HG03439 (cell line): Measurements from ENCODE around the gene NFE2L3.

Experiments
- ATAC-seq: cut with Tn5 transposase; IDR thresholded peaks from one replicate; pipeline ENCODE4 v1.9.1; 2021; ENCODE audit warnings: mild to moderate bottlenecking, moderate library complexity; ENCODE audit not compliant: unreplicated experiment

Gene NFE2L3

DNA sequence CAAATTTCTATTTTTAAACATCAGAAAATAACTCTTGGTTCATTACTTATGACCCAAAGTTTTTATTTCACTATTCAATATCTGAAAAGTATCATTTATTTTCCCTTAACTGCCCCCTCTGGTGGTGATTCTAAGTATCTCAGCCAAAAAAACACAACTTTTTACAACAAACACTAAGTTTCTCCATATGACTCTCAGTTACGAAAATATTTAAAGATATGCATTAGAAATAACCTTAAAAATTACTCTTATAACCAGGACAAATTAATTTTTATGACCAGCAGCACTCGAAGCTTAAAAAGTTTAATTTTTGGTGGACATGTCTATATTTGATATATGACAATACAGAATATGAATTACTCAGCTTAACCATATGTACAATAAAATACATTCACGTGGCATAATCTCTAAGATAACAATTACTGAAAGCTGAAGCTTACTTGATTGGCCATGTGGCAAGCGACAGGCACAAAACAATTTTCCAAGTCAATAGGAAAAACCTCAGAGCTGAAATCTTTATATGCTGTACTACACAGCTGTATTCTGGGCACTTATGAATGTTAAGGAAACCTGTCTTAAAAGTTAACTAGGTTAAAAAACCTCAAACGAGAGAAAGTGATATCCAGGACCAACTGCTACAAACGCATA, 46.3 kb downstream of the NFE2L3 start:
- no peak for ATAC-seq

- ATAC-seq, result no peak
Measured at GRCh38 chr7:26198781-26199169, 46.8 kb downstream of the NFE2L3 start.

DNA sequence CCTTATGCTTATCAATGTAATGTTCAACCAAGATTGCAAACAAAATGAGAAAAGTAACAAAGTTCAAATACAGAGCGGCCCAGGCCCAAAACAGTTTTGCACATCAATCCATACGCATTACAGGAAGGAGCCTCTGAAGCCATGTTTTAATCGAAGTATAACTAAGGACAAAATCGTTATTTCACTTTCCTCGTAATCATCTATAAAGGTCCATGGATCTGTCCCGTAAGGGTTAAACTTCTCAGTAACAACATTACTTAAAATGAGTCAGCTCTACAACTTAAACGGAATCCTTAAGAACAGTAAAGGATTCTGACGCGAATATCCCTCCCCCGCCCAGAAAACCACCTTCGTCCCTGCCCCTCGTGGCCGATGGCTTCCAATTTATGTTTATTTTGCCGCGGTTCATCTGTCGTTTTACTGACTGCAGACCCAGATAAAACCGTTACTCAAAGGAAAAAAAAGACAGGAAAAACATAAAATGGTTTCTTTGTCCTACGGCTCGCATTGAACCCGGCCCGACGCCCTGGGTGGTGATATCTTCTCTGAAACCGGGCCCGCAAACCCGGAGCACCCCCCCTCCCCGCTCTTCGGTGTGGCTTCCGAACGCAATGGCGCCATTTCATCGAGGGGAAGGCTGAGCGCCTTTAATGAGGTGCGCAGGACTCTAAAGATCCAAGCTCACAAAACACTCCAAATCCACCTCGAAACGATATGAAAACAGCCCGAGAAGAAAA, 47.5 kb downstream of the NFE2L3 start:
- ATAC-seq, result no peak

GRCh38 chr7:26200038-26200443, 48.0 kb downstream of the NFE2L3 start:
- peak; percentile 17 for ATAC-seq

DNA sequence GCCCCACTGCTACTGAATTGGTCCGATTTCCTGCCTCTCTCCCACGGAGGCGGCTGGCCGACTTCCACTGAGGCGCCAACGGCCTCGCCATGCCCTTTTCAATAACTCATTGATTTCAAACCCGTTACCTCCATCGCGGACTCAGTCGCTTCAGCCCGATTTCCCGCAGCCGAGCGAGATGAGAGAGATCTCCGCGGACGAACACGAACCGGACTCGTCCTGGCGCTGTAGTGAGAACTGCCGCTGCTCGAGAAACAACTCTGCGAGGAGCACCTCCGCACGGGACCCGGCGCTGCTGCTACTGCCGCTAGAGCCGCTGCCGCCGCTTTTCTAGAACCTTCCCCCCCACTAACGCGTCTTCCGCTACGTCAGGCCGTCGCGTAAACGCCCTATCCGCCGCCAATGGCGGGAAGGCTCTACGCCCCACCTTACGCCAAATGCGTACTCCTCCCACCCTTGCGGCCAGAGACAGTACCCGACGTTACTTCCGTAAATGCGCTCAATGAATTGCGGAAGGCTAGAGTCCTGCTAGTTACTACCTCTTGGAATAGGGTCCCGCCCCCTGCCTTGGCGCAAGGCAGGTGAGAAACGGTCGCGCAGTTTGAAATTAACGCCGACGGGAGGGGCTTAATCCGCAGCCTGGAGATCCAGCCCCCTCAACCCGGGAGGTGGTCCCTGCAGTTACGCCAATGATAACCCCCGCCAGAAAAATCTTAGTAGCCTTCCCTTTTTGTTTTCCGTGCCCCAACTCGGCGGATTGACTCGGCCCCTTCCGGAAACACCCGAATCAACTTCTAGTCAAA, 48.6 kb downstream of the NFE2L3 start, which contains the start of gene HNRNPA2B1:
TSS of gene HNRNPA2B1 (minus strand) at position 303 of the 803 bp plus-strand sequence. CDS start at position 134, 169 bp downstream.
- peak; percentile 70 for ATAC-seq

DNA sequence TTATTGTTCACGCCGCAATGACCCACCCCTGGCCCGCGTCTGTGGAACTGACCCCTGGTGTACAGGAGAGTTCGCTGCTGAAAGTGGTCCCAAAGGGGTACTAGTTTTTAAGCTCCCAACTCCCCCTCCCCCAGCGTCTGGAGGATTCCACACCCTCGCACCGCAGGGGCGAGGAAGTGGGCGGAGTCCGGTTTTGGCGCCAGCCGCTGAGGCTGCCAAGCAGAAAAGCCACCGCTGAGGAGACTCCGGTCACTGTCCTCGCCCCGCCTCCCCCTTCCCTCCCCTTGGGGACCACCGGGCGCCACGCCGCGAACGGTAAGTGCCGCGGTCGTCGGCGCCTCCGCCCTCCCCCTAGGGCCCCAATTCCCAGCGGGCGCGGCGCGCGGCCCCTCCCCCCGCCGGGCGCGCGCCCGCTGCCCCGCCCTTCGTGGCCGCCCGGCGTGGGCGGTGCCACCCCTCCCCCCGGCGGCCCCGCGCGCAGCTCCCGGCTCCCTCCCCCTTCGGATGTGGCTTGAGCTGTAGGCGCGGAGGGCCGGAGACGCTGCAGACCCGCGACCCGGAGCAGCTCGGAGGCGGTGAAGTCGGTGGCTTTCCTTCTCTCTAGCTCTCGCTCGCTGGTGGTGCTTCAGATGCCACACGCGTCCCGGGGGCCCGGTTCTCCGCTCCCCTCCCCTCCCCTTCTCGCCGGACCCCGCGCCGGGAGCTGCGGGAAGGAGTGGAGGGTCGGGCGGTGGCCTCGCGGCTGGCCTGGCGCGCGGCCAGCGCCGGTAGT, 49.4 kb downstream of the NFE2L3 start, which contains the start of gene CBX3:
TSS of gene CBX3 (plus strand) at position 499 of the 772 bp plus-strand sequence. CDS start 1,254 bp downstream, outside the sequence.
- ATAC-seq, result peak; percentile 41

GRCh38 chr7:26202019-26202990, 50.3 kb downstream of the NFE2L3 start:
- ATAC-seq, result peak; percentile 10

GRCh38 chr7:26203016-26203415, 51.0 kb downstream of the NFE2L3 start:
- ATAC-seq, result no peak

DNA sequence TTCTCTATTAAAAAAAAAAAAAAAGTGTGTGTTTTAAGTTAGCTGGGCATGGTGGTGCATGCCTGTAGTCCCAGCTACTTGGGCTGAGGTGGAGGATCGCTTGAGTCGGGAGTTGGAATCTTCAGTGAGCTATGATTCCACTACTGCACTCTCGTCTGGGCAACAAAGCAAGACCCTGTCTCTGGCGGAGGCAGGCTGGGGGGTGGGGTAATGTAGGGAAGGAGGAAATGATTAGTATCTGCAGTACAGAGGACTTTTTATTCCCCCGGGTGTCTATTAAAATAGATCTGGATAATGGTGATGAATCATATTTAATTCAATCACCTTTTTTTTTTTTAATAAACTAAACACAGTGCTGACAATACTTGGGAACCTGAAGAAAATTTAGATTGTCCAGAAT, 56.0 kb downstream of the NFE2L3 start:
- no peak for ATAC-seq

DNA sequence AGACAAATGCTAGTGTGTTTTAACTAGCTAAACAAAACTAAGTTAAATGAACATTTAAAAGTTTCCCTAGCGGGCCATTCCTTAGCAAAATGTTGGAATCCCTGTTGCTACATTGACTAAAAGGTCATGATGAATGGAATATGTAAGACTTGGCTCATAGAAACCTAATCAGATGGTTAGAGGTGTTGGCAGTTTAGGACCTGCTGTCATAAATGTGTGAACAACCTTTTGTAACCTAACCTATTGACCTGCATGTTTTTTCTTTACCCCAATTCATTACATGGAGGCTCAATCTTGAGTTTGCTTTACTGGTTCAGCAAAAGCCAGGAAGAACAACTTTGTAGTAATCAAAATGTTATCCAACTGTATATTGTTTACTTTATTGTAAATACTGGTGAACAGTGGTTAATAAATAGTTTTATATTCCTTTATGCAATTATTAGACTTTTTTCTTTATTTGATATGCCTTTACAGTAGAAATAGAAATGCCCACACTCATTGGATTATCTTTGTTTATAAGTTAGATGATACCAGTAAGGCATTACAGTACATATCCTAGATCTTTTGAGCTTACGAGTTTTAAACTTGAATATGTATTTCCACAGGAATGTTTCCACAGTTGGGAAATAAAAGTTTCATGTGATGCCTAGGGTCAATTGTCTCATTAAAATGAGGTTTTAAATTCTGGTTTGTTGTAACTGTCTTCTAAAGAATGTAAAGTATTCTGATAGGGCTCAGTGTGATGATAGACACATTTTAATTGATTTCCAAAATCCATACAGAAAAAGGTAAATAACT, 61.1 kb downstream of the NFE2L3 start:
- no peak for ATAC-seq

DNA sequence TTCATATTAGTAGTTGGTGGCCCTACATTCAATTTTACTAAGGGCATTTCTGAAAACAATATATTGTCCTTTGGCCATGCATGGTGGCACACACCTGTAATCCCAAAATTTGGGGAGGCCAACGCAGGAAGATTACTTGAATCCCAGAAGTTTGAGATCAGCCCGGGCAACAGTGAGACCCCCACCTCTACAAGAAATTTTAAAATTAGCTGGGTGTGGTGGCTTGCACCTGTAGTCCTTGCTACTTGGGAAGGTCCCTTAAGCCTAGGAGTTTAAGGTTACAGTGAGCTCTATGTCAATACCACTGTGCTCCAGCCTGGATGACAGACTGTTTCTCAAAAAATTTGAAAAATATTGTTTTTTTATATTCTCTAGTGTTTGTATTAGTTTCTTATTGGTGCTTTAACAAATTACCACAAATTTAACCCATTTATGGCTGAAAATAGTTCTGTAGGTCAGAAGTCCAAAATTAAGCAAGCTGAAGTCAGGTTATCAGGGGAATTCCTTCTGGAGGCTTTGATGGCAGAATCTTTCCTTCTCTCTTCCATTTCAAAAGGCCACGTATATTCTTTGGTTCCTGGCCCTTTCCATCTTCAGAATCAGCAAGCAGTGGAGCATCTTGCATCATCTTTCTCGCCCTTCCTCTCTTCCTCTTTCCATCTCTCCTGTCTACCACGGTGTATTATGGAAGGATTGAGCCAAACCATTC, 62.0 kb downstream of the NFE2L3 start:
- ATAC-seq, result no peak

GRCh38 chr7:26216049-26216448, 64.1 kb downstream of the NFE2L3 start:
- no peak for ATAC-seq

DNA sequence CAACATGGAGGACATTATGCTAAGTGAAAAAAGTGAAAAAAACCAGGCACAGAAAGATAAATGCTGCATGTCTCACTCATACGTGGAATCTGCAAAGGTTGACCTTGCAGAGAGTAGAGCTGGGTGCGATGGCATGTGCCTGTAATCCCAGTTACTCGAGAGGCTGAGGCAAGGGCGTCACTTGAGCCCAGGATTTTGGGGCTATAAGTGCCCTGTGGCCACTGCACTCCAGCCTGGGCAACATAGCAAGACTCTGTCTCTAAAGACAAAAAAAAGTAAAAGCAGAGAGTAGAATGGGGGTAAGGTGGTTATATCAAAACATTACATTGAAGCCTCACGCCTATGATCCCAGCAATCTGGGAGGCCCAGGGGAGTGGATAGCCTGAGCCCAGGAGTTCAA, 72.4 kb downstream of the NFE2L3 start:
- no peak for ATAC-seq

DNA sequence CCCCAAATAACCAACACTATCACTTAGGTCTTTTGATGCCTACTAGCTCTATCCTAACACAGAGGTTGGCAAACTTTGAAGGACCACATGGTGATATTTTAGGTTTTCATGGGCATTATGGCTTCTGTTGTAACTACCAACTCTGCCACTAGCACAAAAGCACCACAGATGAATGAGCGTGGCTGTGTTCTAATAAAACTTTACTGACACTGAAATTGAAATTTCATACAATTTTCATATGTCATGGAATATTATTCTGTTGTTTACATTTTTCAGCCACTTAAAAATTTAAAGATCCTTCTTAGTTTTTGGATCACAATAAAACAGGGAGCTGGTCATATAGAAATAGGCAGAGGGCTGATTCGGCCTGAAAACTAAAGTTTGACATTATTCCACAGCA, 76.0 kb downstream of the NFE2L3 start:
- ATAC-seq, result no peak

- no peak for ATAC-seq
Measured at GRCh38 chr7:26233902-26234511, 82.0 kb downstream of the NFE2L3 start.
